OCI-LY3 (cell line): ENCODE measurements around the gene TFF3.

ENCODE experiments used
- H2AFZ ChIP-seq: fragments of 200-600, 300-600 bp; shearing (Covaris generic); 2 replicates; pipeline ENCODE4 v1.6.0; 2014; ENCODE audit warnings: antibody characterized with exemption, low read depth, low read length
- H3K27ac ChIP-seq: fragments of 200-600, 300-600 bp; sonication (generic); 2 replicates; pipeline ENCODE4 v1.5.1; 2014; ENCODE audit warnings: mild to moderate bottlenecking, low read length, moderate library complexity, mixed read lengths
- H3K27me3 ChIP-seq: fragments of 200-600, 300-600 bp; sonication (generic); 2 replicates; pipeline ENCODE4 v1.6.1; 2014; ENCODE audit warnings: low read depth, low read length, mixed read lengths
- H3K36me3 ChIP-seq: fragments of 200-600, 300-600 bp; sonication (generic); replicated peaks from 2 replicates; pipeline ENCODE3; 2014; ENCODE audit warnings: low read depth, low read length, mixed read lengths
- H3K4me1 ChIP-seq: fragments of 300-600, 200-600 bp; sonication (generic); 2 replicates; pipeline ENCODE4 v1.6.1; 2014; ENCODE audit warnings: low read length, mixed read lengths
- H3K4me2 ChIP-seq: fragments of 200-600, 300-600 bp; sonication (generic); 2 replicates; pipeline ENCODE4 v1.6.1; 2014; ENCODE audit warnings: low read length, mixed read lengths
- H3K4me3 ChIP-seq: fragments of 300-600, 200-600 bp; sonication (generic); 2 replicates; pipeline ENCODE4 v1.5.1; 2014; ENCODE audit warnings: antibody characterized with exemption, mild to moderate bottlenecking, low read length, moderate library complexity
- H3K79me2 ChIP-seq: fragments of 300-600, 200-600 bp; shearing (Covaris generic); 2 replicates; pipeline ENCODE4 v1.6.1; 2014; ENCODE audit warnings: mild to moderate bottlenecking, low read length, mixed read lengths
- H3K9ac ChIP-seq: fragments of 300-600, 200-600 bp; shearing (Covaris generic); 2 replicates; pipeline ENCODE4 v1.6.0; 2014; ENCODE audit warnings: mild to moderate bottlenecking, low read length, moderate library complexity
- H3K9me3 ChIP-seq: fragments of 200-600, 300-600 bp; shearing (Covaris generic); 2 replicates; pipeline ENCODE4 v1.6.1; 2014; ENCODE audit warnings: low read length, mixed read lengths; ENCODE audit not compliant: insufficient read depth
- H4K20me1 ChIP-seq: fragments of 200-600, 300-600 bp; sonication (generic); 2 replicates; pipeline ENCODE4 v1.6.1; 2016; ENCODE audit warnings: low read length, mixed read lengths; ENCODE audit not compliant: insufficient read depth
- CTCF ChIP-seq: fragments of 200-600, 300-600 bp; sonication (generic); IDR thresholded peaks from 2 replicates; pipeline ENCODE4 v1.5.1; 2014; ENCODE audit warnings: antibody characterized with exemption, low read length, low read depth
- EZH2phosphoT487 ChIP-seq: fragments of 200-600 bp; shearing (Covaris generic); IDR thresholded peaks from 2 replicates; pipeline ENCODE4 v1.6.1; 2018; ENCODE audit warnings: antibody characterized with exemption, mixed run types, low read depth

TFF3 gene

GRCh38 chr21:42276526-42277154, 38.6 kb downstream of the TFF3 start:
- H3K4me2 ChIP-seq = no peak overlapping the region
- no peaks in the 10 kb centered on the region for H3K36me3 ChIP-seq
- H3K79me2 ChIP-seq = no peaks in the 10 kb centered on the region

GRCh38 chr21:42276076-42276475, 39.1 kb downstream of the TFF3 start:
- H3K27ac ChIP-seq = no peak overlapping the region
- no peak overlapping the region for H2AFZ ChIP-seq
- H3K36me3 ChIP-seq = no peaks in the 10 kb centered on the region
- H3K79me2 ChIP-seq = no peaks in the 10 kb centered on the region
- H3K4me3 ChIP-seq = no peak overlapping the region
- H3K27me3 ChIP-seq = peaks cover 5% of the 10 kb centered on the region; the same call in 1 of the 2 replicates
- TF ChIP-seq EZH2phosphoT487 (no peak), CTCF (no peak)
- no peak overlapping the region for H3K4me2 ChIP-seq
- H3K9ac ChIP-seq = no peak overlapping the region
- H4K20me1 ChIP-seq = no peaks in the 10 kb centered on the region
- H3K9me3 ChIP-seq = no peaks in the 10 kb centered on the region
- no peaks in the 10 kb centered on the region for H3K4me1 ChIP-seq

More at GRCh38 chr21:42276526-42277154, 38.6 kb downstream of the TFF3 start:
- TF ChIP-seq CTCF = no peak
- H3K27me3 ChIP-seq = peaks cover 5% of the 10 kb centered on the region; the same call in 1 of the 2 replicates
- no peak overlapping the region for H3K9ac ChIP-seq
- H4K20me1 ChIP-seq = no peaks in the 10 kb centered on the region
- no peak overlapping the region for H2AFZ ChIP-seq
- H3K27ac ChIP-seq = no peak overlapping the region
- H3K4me1 ChIP-seq = no peaks in the 10 kb centered on the region
- H3K9me3 ChIP-seq = no peaks in the 10 kb centered on the region
- H3K4me3 ChIP-seq = no peak overlapping the region

GRCh38 chr21:42272984-42273600, 42.1 kb downstream of the TFF3 start:
- Histone ChIP-seq H4K20me1 (no peaks in the 10 kb centered on the region), H3K79me2 (no peaks in the 10 kb centered on the region)

More at GRCh38 chr21:42272984-42273600, 42.1 kb downstream of the TFF3 start:
- TF ChIP-seq CTCF (no peak), EZH2phosphoT487 (no peak)
- no peaks in the 10 kb centered on the region for H3K36me3 ChIP-seq
- H3K9me3 ChIP-seq = no peaks in the 10 kb centered on the region
- no peak overlapping the region for H3K9ac ChIP-seq
- H3K4me1 ChIP-seq = no peaks in the 10 kb centered on the region
- peaks cover 4% of the 10 kb centered on the region; the same call in 1 of the 2 replicates for H3K27me3 ChIP-seq
- no peak overlapping the region for H3K27ac ChIP-seq
- no peak overlapping the region for H3K4me2 ChIP-seq
- H2AFZ ChIP-seq = no peak overlapping the region
- no peak overlapping the region for H3K4me3 ChIP-seq
